CD4-positive, alpha-beta T cell treated with Interleukin-21 for 1 hour (primary cell): Measurements from ENCODE around the gene SF1.
A peak's percentile ranks its signal among the peaks of the same experiment; 100 is the strongest.
"Not testable (repeated sequence)": the region's sequence is repeated elsewhere in the genome, so short reads cannot be mapped to it uniquely, and the experiment has no call there.

Experiments used
- DNase-seq: peaks from one replicate; pipeline ENCODE4 v3.0.0-alpha.2; 2020

The SF1 gene, protein sequence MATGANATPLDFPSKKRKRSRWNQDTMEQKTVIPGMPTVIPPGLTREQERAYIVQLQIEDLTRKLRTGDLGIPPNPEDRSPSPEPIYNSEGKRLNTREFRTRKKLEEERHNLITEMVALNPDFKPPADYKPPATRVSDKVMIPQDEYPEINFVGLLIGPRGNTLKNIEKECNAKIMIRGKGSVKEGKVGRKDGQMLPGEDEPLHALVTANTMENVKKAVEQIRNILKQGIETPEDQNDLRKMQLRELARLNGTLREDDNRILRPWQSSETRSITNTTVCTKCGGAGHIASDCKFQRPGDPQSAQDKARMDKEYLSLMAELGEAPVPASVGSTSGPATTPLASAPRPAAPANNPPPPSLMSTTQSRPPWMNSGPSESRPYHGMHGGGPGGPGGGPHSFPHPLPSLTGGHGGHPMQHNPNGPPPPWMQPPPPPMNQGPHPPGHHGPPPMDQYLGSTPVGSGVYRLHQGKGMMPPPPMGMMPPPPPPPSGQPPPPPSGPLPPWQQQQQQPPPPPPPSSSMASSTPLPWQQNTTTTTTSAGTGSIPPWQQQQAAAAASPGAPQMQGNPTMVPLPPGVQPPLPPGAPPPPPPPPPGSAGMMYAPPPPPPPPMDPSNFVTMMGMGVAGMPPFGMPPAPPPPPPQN

GRCh38 chr11:64778473-64779298, at the start of gene SF1:
TSS of gene SF1 (minus strand) at chr11:64778542. CDS start at chr11:64778392, 150 bp downstream.
- DNase-seq, result peak; percentile 100

DNA sequence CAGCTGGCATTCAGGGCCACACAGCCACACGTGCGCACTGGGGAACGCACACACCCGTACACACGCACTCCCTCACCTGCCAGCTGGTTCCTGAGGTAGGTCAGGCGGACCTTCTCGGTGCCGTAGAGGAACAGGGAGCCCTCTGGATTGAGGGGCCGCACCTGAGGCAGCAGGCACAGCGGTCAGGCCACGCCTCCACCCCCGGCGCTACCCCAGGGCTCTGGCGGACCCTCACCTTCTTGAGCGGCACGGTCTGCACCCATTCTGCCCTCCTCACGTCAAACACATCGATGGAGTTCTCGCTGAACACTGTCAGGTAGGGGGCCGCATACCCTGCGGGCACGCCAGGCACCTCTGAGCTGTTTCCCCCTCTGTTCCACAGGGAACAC, 49.1 kb upstream of the SF1 start:
- no peak for DNase-seq

DNA sequence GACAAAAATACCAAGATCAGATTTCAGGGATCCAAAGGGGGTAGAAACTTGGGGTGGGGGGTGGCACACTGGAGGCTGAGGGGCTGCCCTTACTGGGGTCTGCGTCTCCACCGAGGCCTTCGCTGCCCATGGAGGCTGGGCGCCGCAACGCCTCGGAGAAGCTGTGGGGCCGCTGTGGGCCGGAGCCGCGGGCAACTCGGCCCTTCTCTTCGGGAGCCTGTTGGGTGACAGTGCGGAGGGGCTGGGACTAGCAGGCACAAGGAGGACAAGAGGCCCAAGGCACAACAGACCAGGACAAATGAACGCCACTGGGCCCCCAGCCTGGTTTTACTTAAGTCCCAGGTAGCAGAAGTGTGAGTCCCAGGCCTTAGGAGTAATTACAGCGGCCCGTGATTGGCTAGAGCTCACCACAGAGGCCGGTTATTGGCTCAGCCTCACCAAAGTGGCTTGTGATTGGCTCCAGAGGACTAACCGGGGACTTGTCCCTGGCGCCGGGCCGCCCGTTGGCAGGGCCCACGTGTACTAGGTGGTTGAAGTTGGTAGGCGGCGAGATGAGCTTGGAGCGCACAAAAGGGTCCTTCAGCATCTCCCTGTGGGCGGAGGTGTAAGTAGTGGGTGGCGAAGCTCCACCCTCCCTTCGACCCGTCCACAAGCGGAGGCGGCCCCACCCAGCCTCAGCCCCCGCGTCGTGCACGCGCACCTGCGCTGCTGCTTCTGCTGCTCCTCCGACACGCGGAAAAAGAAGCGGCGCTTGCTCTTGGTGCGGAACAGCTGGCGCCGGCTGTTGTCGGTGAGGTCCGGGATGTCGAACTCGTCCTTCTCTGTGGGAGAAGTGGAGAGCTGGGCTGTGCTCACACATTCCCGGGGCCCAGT, 48.5 kb upstream of the SF1 start:
- DNase-seq, result no peak

DNA sequence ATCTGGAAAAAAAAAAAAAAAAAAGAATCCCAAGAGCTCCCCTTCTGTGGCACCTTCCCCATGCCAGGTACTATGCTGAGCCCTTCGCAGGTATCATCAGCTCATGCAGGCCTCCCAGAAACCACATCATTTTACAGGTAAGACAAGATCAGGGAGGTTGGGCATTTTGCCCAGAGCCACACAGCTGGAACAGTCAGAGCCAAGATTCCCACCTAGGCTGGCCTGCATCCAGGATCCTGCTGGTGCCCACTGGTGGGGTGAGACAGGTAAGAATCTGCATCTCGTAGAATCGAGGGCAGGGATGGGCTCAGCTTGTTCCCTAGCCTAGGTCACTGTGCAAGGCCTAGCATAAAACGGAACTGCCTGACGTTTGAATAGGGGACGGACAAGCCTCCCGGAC, 47.7 kb upstream of the SF1 start:
- DNase-seq, result no peak

- DNase-seq, result no peak
These were observed 45.3 kb upstream of the SF1 start for GRCh38 chr11:64823568-64824119.

- DNase-seq, result no peak
These were observed 39.1 kb upstream of the SF1 start for GRCh38 chr11:64817476-64817875.

DNA sequence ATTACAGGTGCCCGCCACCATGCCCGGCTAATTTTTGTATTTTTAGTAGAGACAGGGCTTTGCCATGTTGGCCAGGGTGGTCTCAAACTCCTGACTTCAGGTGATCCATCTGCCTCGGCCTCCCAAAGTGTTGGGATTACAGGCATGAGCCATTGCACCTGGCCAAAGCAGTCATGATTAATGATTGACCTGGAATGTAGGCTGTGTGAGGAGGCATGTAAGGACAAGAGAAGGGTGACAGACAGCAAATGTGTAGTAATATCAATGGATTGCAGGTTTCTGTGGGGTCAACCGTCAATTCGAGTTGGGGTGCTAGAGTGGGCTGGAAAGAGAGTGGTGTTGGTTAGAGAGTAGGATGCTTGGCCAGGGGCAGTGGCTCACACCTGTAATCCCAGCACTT, 37.1 kb upstream of the SF1 start:
- not testable (repeated sequence) for DNase-seq

- no peak for DNase-seq
These were observed 36.4 kb upstream of the SF1 start for GRCh38 chr11:64814712-64815187.

- no peak for DNase-seq
These were observed 35.5 kb upstream of the SF1 start for GRCh38 chr11:64813826-64814225.

DNA sequence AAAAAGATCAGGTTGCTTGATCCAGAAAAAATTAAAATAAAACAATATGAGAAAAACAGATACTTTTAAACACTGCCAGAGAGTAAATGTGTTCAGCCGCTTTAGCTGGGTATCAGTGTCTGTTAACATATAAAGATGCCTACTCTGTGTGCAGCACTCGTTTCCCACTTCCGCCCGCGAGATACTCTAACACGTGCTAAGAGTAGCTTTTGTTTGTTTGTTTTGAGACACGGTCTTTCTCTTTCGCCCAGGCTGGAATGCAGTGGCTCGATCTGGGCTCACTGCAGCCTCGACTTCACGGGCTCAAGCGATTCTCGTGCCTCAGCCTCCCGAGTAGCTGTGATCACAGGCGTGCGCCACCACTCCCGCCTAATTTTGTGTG, 32.5 kb upstream of the SF1 start:
- DNase-seq, result peak; percentile 62

- DNase-seq, result peak; percentile 80
These were observed 32.0 kb upstream of the SF1 start, which contains the start of gene MEN1 for GRCh38 chr11:64810271-64810890. TSS of gene MEN1 (minus strand) at chr11:64810551. CDS start at chr11:64810109, 442 bp downstream.

DNA sequence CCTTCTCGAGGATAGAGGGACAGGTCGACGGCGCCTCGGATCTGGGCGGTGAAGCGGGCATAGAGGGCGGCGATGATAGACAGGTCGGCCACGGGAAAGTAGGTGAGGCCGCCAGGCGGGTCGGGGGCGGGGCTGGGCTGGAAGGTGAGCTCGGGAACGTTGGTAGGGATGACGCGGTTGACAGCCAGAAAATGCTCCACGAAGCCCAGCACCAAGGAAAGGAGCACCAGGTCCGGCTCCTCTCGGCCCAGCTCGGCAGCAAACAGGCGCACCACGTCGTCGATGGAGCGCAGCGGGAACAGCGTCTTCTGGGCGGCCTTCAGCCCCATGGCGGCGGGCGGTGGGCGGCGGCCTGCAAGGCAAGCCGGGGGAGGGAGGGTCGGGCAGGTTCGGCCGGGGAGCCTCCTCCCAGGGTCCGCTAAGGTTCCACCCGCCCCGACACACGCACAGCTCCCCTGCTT, 31.5 kb upstream of the SF1 start:
- DNase-seq, result peak; percentile 24

DNA sequence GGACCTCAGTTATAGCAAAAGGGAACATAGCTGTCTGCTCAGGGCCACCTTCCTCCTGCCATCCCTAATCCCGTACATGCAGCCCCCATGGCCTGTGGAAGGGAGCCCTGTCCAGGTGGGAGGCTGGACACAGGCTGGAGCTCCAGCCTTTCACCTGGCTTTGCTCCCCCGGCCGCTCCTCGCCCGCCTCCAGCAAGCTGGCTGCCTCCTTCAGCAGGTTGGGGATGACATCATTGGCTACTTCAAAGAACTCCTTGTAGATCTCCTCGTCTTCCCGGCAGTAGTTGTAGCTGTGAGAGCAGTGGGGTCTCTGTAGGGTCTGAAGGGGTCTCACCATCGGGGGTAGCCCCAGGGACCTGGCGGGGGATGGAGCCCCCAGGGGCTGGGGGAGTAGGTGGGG, 27.1 kb upstream of the SF1 start:
- DNase-seq, result no peak

GRCh38 chr11:64804346-64805210, 26.2 kb upstream of the SF1 start:
- no peak for DNase-seq

GRCh38 chr11:64803846-64804345, 25.6 kb upstream of the SF1 start:
- DNase-seq, result no peak

DNA sequence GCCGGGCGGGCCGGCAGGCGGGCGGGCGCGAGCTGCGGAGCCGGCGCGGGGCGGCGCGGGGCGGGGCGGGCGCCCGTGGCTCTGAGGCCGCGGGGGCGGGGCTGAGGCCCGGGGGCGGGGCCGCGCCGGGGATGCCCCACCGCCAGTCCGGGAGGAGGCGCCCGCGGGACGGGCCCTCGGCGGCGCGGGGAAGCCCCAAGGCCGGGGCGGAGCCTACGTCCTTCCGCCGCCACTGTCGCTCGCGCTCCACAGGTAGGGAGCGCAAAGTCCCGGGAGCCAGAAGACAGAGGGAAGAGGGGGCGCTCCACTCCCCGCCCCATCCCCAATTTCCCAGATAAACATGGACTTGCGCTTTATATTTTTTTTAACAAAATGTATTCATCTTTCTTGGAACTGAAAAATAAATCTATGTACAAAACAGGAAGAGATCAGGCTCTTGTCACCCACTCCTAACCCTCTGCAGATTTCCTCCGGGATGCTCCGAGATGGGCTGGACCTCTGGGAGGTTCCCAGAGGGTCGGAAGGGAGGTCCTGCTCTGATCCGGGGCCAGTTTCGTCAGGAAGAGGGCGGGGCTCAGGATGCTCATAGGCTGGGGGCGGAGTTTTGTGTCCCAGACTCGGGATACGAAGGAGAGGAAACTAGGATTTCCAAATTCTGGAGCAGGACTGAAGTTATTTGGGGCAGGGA, 25.0 kb upstream of the SF1 start, which contains the start of gene MAP4K2:
TSS of gene MAP4K2 (minus strand) at position 57 of the 688 bp plus-strand sequence. CDS start 65 bp downstream, outside the sequence.
- DNase-seq, result peak; percentile 90

DNA sequence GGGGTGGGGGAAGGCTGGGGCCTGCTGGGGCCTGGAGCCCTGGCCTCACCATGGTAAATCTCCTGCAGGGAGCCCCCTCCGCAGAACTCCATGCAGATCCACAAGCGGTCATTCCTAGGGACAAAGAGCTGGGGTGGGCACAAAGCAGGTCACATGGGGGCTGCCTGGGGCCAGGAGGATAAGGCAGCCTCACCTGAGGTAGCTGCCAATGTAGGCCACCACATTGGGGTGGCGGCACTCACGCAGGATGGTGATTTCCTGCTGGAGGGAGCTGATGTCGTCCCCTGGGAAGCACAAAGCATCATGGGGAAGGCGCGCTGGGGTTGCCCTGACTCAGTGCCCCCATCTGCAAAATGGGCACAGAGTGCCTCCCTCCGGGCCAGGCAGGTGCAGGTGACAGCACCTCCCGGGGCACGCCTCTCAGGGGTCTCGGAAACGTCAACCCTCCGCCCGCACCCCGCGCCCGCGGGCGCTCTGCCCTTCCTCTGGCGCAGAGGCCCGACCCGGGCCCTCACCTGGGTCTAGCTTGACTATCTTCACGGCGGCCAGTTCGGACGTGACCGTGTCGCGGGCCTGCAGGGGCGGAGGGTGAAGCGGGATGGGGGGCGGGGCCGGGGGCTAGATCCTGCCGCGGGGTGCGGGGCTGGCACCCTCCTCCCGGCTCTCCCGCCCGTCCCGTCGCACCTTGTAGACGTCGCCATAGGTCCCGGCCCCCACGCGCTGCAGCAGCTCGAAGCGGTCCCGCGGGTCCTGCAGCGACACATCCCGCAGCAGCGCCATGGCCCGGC, 24.2 kb upstream of the SF1 start:
- DNase-seq, result peak; percentile 52

DNA sequence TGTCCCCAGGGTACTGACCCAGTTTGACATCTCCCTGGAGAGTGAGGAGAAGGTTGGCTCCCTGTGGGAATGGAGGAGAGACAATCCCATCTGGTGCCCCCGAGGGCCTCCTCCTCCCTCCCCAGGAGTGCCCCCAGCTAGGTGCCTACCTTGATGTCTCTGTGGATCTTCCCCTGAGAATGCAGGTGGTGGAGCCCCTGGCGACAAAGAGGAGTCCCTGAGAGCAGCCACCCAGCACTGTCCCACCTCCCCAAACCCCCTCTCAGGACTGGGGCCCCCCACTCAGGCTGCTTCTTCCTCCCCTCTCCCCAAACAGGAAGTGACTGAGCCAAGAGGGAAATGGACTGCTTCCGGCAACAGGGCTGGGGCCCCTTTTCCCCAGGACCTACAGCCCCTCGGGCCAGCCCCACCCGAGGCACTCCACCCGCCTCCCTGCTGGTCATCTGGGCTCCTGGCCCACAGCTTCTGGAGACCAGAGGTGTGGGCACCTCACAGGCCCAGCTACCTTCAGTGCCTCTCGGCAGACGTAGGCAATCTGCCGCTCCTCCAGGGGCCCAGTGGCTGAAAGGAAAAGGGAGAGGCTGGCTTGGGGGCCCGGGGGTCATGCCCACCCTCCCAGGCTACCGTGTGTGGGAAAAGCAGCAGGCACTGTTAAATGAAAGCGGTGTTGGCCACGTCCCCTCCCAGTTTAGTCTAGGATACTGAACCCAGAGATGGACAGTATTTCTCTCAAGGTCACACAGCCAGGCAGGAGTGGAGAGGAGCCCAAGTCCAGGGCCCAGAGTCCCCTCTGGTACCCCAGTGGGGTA, 23.4 kb upstream of the SF1 start:
- no peak for DNase-seq
